Tracheal epithelial cell (primary cell): ENCODE results near the gene IGSF10. TPM values are rescaled to one million over a fixed set of nuclear protein-coding genes. Genes with fewer than 3 reads are reported as not detected.

Source experiments
- total RNA-seq: library from RNA; depleted of rRNA; stranded (reverse); fragments of >200 nt; gene quantifications from 2 replicates; pipeline ENCODE4 v1.2.1, GENCODE V29; 2014

IGSF10 gene
- under 0.01 TPM in 1 of 2 replicates, not detected in the other for total RNA-seq

GRCh38 chr3:151460774-151461450 lies at the start of gene IGSF10:
IGSF10 (minus strand) TSS chr3:151461061; CDS start chr3:151458709, 2,352 bp downstream.

Other genes starting within 250 kb of the IGSF10 start
- gene P2RY14, start 182.5 kb downstream of the IGSF10 start, total RNA-seq: under 0.01 TPM in 1 of 2 replicates, not detected in the other
- 57.6 and 83.1 TPM in 2 replicates for gene GPR87, start 144.2 kb downstream of the IGSF10 start, total RNA-seq
- gene P2RY13, start 131.5 kb downstream of the IGSF10 start, total RNA-seq: not detected in 2 replicates
- gene P2RY12, start 76.3 kb downstream of the IGSF10 start, total RNA-seq: not detected in 2 replicates